HG02610 (cell line): ENCODE data around the gene TMEM225B.
"Not testable (repeated sequence)": the region's sequence is repeated elsewhere in the genome, so short reads cannot be mapped to it uniquely, and the experiment has no call there.

Experiments
- ATAC-seq: cut with Tn5 transposase; IDR thresholded peaks from one replicate; pipeline ENCODE4 v1.9.1; 2021; ENCODE audit warnings: mild to moderate bottlenecking, moderate library complexity; ENCODE audit not compliant: unreplicated experiment

TMEM225B gene

GRCh38 chr7:99579281-99579955, 18.6 kb upstream of the TMEM225B start:
- ATAC-seq = no peak

GRCh38 chr7:99579956-99580777, 17.9 kb upstream of the TMEM225B start:
- ATAC-seq = no peak

- not testable (repeated sequence) for ATAC-seq
Measured at GRCh38 chr7:99580778-99581332, 17.2 kb upstream of the TMEM225B start.

GRCh38 chr7:99588868-99589267, 9.2 kb upstream of the TMEM225B start:
- no peak for ATAC-seq

DNA sequence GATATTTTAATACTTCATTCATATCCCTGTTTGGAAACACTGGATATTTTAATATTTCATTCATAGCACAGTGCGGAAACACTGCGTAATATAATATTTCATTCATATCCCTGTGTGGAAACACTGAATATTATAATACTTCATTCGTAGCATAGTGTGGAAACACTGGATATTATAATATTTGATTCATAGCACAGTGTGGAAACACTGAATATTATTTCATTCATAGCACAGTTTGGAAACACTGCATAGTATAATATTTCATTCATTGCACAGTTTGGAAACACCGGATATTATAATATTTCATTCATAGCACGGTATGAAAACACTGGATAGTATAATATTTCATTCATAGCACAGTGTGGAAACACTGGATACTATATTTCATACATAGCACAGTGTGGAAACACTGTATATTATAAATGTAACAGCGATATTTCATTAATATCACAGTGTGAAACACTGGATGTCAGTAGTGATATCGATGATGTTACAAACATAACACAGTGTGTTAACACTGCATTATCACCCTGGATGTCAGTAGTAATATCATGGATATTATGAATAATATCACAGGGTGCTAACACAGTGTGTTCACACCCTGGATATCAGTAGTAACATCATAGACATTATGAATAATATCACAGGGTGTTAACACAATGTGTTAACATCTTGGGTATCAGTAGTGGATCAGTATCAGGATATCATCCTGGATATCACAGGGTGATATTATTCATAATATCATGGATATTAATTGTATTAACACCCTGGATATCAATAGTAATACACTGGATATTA, 2.9 kb upstream of the TMEM225B start:
- ATAC-seq = no peak

DNA sequence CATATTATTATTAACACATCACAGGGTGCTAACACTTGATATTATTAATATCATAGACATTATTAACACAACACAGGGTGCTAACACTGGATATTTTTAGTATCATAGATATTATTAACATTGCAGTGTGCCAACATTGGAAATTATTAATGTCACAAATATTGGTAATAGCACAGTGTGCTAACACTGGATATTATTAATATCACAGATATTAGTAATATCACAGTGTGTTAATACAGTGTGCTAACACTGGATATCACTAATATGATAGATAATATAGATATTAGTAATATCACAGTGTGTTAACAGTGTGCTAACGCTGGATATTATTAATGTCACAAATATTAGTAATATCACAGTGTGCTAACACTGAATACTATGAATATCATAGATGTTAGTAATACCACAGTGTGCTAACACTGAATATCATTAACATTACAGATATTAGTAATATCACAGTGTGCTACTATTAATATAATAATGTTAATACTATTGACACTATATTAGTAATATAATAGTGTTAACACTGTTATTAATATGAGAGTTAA, 1.6 kb upstream of the TMEM225B start:
- no peak for ATAC-seq

DNA sequence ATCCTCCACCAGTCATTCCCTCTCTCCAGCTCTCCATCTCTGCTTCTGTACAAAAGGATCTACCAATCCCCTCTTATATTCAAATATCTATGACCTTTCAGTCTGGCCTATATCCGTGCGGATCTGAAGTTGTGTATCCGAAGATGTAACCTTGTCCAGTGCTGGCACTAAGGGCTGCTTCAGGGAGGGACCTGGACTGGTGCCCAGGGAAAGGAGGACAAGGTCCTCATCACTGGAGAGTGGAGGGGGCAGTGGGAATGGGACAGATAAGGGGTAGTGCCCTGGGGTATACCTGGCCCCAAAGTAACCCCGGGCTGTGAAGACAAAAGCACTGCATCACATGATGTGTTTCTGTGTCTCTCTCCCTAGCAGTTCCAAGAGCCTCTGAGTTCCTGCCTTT, 1.8 kb downstream of the TMEM225B start:
- no peak for ATAC-seq

DNA sequence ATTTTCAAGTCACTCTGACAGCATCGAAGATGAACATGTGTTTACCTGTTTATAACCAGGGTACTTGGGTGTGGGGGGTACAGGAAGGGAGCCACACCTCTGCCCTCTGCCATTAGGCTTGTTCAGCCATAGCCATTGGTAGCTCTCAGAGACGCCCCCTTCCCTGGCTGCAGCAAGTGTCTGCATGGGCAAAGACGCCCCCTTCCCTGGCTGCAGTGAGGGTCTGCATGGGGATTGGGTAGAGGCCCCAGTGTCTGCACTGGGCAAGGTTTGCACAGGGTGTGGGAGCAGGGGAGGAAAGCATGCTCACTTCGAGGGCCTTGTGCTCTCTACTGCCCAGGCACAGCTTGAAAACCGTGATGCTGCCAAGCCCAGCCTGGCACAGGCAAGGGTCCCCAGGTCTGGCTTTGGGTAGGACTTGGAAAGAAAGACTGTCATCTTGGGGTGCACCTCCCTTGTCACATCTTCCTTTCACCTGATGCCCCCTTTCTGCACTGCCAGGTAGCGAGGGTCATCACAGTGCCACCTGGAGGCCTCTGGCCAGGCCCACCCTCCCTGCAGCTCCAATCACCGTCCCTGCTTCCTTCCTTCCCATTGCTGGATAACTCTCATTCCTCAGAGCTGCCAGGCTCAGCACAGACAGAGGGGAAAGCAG, 3.7 kb downstream of the TMEM225B start:
- ATAC-seq = no peak

DNA sequence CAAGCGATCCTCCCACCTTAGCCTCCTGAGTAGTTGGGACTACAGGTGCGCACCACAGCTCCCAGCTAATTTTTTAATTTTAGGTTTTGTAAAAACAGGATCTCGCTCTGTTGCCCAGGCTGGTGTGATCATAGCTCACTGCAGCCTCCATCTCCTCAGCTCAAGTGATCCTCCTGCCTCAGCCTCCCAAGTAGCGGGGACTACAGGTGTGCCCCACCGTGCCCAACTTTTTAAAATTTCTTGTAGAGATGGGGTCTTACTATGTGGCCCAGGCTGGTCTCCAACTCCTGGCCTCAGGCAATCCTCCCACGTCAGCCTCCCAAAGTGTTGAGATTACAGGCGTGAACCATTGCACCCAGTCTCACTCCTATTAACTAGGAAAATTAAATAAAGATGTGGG, 7.5 kb downstream of the TMEM225B start:
- ATAC-seq = no peak

DNA sequence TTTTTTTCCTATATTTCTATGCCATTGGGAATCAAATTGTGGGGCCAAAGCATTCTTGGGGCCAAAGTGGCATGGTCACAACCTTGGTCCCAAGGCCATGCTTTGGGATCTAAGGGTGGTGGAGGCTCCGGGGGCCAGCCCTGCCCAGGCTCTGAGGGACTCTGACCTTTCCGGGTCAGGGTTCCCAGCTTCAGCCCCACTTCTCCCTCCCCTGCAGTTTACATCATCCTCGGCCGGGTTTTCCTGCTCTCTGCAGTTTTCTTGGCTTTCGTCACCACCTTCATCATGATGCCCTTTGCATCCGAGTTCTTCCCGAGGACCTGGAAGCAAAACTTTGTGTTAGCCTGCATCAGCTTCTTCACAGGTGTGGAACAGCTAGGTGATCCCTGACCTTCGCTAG, 8.5 kb downstream of the TMEM225B start:
- no peak for ATAC-seq

DNA sequence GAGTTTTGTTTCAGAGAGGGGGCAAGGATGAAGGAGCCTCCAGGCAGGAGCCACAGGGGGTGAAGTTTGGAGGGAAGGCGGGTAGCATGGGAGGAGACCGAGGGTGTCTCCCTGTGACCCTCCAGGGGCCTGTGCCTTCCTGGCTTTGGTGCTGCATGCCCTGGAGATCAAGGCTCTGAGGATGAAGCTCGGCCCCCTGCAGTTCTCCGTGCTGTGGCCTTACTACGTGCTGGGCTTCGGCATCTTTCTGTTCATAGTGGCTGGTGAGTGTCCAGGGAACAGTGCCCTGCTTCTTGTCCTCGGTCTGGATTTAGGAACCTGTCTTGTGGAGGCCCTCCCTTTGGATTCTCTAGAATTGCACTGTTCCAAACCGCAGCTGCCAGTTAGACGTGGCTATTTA, 9.5 kb downstream of the TMEM225B start:
- no peak for ATAC-seq

DNA sequence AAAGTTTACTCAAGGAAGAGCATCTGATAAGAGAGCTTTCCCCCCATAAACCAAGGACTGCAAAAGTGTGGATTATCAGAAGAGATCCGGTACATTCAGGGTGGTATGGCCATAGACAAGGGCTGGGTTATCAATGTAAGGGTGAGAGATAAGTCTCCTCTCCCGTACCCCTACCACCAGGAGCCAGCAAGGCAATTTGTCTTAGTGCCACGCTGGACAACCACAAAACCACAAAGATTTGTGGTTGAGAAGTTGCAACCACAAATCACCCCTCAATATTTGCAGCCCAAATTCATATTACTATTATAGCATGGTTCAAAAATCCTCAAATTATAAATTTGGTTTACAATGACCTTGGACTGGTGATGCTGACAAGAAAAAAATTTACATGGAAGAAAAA, 16.4 kb downstream of the TMEM225B start:
- ATAC-seq = no peak

- no peak for ATAC-seq
Measured at GRCh38 chr7:99615989-99616358, 17.9 kb downstream of the TMEM225B start.

- peak; percentile 94 for ATAC-seq
Measured at GRCh38 chr7:99616359-99617191, 18.5 kb downstream of the TMEM225B start, which contains the start of gene ZSCAN25. ZSCAN25 (plus strand) TSS chr7:99616946; CDS start chr7:99619607, 2,661 bp downstream.

DNA sequence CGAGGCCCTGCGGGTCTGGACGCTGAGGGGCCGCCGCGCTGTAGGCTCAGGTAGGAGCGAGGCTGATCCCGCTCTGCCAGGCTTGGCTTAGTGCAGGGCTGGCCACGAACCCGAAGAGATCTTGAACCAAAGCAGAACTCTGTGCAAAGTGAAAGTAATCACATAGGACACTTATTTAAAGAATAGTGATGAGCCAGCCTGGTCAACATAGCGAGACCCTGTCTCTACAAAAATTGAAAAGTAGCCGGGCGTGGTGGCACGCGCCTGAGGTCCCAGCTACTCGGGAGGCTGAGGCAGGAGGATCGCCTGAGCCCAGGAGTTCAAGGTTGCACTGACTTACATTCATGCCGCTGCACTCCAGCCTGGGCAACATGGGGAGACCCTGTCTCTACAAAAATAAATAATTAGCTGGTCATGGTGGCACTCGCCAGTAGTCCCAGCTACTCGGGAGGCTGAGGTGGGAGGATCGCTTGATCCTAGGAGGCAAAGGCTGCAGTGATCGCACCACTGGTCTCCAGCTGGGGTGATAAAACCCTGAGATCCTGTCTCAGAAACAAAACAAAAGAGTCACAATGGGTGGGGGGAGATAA, 19.2 kb downstream of the TMEM225B start:
- no peak for ATAC-seq

DNA sequence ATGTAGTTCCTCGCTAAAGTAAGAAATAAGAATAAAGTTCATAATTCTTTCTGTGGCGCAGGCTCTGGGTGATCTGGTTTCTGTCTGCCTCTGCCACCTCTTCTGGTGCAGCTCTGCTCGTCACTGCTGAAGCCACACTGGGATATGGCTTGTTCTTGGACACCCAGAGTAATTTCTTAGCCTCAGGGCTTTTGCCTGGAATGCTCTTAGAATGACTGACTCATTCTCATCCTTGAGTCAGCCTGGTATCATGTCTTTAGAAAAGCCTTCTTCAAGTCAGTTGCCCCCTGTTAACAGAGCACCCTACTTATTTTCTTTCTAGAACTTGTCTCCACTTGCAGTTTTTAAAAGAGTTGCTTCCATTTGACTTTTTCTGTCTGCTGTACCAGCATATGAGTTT, 20.7 kb downstream of the TMEM225B start:
- ATAC-seq = no peak

- no peak for ATAC-seq
Measured at GRCh38 chr7:99619571-99620130, 21.6 kb downstream of the TMEM225B start.

DNA sequence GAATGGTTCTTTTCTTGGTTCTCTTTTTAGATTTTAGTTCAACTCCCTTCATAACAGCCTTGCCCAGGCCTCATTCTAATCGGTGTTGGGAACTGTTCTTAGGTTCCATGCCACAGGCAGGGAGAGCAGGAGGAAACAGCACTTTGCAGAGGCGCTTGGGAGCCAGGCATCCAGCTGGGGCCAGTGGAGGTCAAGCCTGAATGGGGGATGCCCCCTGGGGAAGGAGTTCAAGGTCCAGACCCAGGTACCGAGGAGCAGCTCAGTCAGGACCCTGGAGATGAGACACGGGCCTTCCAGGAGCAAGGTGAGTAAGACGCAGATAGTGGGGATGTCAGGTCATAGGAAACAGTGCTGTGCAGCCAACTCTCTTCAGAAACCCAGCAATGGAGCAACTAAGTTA, 23.2 kb downstream of the TMEM225B start:
- ATAC-seq = no peak

DNA sequence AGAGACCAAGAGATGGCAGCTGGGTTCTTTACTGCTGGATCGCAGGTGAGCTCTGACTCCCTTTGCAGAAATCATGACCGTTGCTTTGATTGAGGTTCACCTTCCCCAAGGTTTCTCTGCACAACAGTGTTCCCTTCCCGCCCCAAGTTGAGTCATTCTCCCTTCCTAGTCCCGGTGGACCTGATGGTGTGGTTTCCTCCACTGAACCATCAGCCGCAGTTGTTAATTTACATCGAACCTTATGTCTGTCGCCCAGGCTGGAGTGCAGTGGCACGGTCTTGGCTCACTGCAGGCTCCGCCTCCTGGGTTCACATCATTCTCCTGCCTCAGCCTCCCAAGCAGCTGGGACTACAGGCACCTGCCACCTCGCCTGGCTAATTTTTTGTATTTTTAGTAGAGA, 24.5 kb downstream of the TMEM225B start:
- ATAC-seq = no peak
